NCI-H510A (cell line): ENCODE measurements around the gene MGARP.

Experiments
- DNase-seq: peaks from one replicate; lab custom pipeline; 2025; lab: John Stamatoyannopoulos, UW

Gene MGARP

GRCh38 chr4:139243448-139244365 is 36.3 kb downstream of the MGARP start:
- no peak for DNase-seq

- no peak for DNase-seq
Observed at GRCh38 chr4:139242511-139243051, 37.4 kb downstream of the MGARP start.

- no peak for DNase-seq
Observed at GRCh38 chr4:139241784-139242151, 38.3 kb downstream of the MGARP start.

- no peak for DNase-seq
Observed at GRCh38 chr4:139241086-139241783, 38.8 kb downstream of the MGARP start.

GRCh38 chr4:139239127-139239772 is 40.8 kb downstream of the MGARP start:
- DNase-seq: no peak

- no peak for DNase-seq
Observed at GRCh38 chr4:139234253-139234652, 45.8 kb downstream of the MGARP start.

- no peak for DNase-seq
Observed at GRCh38 chr4:139229534-139230039, 50.4 kb downstream of the MGARP start.

- DNase-seq: no peak
Observed at GRCh38 chr4:139227729-139228404, 52.2 kb downstream of the MGARP start.

GRCh38 chr4:139223682-139224317 is 56.2 kb downstream of the MGARP start:
- no peak for DNase-seq

GRCh38 chr4:139222215-139222614 is 57.8 kb downstream of the MGARP start:
- no peak for DNase-seq

- no peak for DNase-seq
Observed at GRCh38 chr4:139221687-139222086, 58.3 kb downstream of the MGARP start.

- DNase-seq: no peak
Observed at GRCh38 chr4:139219450-139220055, 60.5 kb downstream of the MGARP start.
